T-helper 9 cell (primary cell): ENCODE data around the gene C1orf167.

Experiments
- DNase-seq: peaks from one replicate; pipeline ENCODE4 v3.0.0-alpha.2; 2020

Gene C1orf167

DNA sequence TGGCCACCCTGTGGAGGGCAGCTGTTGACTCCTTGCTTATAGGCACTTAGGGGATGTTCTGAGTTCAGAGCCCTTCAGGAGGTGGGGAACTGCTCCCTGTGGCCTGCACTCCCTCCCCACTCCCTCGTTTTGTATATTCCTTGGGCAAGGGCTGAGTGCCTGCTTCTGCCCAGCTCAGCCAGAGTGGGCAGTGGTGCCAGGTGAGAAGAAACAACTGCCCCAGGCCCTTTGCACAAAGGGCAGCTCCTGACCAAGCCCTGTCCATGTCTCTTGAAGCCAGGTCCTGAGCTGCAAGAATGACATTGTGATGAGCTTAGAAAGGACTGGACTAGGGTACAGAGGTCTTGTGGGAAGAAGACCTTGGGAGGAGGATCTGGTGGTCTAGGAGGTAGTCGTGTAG is 23.9 kb upstream of the C1orf167 start:
- no peak for DNase-seq

DNA sequence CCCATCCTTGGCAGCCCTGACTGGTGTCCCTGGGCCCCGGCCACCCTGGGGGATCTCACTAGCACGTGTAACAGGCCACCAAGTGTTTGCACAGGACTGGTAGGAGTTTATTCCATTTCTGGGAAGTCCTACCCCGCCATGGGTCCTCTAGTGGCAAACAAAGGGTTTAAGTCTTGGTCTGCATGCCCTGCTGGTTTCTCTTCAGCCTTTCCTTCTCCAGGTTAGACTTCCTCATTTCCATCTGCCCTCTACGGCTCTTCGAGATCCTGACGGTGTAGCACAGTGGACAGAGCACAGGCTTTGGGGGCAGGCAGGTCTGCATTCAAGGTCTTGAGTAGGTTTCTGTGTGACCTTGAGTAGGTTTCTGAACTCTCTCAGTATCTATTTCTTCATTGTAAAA is 23.2 kb upstream of the C1orf167 start:
- no peak for DNase-seq

DNA sequence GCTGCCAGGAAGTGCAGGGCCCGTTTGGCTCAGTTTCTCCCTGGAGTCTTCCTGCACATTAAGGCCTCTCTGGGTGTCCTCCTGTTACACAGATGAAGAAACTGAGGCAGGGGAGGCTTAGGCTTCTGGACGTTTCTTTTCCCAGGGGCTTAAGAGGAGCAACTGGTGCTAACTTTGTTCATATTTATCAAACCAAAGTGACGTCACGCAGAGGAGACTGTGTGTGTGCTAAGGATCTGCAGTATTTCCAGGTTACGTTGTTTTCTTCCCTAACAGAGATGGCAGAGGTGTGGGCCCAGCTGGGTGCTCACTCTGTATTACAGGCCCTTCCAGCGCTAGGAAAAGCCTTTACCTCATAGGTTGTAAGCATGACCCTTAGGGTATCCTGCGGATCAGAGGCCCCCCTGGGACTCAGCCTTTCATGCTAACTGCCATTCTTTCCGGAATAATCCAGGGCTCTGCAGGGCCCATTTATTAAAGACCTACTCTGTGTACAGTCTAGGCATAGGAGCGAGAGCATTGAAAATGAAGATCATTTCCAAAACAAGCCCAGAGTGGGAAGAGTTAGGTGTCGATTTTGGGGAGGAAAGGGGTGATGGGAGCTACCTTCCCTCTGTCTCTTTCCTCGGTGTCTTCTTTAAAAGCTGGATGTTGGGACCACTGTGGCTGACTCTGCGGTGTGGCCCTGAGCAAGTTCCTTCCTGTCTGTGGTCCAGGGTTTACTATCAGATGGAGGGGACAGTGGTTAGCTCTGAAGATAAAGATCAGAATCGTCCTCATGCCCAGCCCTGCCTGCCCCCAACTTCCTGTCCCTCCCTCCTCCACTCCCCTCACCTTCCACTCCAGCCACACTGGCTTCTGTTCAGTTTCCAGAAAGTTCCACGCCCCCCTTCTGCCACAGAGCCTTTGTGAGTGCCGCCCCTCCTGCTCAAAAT is 21.5 kb upstream of the C1orf167 start:
- no peak for DNase-seq

DNA sequence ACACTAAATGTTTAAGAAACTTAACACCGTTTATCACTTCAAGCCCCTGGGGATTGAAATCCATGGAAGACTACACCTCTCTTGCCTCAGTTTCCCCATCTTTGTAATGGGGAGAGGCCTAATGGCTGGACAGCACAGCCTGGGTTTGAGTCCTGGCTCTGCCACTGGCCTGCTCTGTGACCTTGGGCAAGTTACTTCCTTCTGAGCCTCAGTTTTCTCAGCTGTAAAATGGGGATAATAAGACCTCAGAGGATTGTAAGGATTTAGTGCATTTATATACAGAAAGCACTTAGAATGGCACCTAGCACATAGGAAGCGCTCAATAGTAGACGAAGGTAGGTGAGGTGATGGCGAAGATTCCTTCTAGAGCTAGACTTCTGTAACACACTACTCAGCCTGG is 20.5 kb upstream of the C1orf167 start:
- DNase-seq: no peak

- no peak for DNase-seq
These were observed 20.0 kb upstream of the C1orf167 start for GRCh38 chr1:11741919-11742558.

DNA sequence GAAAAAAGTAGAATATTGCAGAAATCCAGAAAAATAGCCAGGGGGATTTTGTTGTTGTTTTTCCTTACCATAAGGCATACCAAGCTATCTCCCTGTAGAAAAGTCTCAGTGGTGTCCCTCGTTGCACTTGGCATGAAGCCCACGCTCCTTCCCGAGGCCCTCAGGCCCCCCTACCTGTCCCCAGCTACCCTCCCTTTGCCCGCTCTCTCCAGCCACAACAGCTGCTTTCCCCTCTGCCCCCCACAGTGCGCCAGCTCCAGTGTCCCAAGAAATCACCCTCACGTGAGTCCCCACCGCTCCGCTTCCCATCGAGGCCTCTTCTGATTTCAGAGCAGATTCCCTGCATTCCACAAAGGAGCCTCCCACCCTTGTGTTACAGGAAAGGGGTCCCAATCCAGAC is 17.7 kb upstream of the C1orf167 start:
- no peak for DNase-seq

GRCh38 chr1:11746092-11746491 is 15.9 kb upstream of the C1orf167 start:
- no peak for DNase-seq

DNA sequence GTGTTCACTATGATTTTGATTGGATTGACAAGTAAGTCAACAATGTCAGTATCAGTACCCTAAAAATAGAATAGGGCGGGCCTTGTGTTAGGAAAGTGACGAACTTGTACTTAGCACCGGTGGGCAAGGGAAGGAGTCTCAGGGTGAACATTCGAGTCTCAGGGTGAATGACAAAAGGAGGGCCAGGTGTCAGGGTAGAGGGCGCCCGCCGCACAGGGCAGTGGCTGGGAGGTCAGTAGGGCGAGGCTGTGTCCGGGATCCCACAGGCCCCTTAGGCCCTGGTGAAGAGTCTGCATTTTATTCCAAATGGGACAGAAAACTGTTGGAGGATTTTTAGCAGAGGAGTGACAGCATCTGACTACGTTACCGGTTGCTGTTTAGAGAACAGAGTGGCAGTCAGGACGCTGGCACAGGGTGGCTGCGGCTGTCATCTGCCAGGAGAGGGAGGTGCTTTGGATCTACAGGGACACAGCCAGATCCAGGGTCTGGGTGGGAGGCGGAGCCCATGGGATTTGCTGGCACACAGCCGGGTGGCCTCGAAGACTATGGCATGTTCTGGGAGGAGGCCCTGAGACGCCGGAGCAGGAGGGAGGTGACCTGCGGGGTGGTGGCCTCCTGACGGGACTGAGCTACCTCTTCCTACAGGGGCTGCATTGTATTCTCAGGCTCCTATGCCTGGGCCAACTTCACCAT is 15.1 kb upstream of the C1orf167 start:
- DNase-seq: no peak

DNA sequence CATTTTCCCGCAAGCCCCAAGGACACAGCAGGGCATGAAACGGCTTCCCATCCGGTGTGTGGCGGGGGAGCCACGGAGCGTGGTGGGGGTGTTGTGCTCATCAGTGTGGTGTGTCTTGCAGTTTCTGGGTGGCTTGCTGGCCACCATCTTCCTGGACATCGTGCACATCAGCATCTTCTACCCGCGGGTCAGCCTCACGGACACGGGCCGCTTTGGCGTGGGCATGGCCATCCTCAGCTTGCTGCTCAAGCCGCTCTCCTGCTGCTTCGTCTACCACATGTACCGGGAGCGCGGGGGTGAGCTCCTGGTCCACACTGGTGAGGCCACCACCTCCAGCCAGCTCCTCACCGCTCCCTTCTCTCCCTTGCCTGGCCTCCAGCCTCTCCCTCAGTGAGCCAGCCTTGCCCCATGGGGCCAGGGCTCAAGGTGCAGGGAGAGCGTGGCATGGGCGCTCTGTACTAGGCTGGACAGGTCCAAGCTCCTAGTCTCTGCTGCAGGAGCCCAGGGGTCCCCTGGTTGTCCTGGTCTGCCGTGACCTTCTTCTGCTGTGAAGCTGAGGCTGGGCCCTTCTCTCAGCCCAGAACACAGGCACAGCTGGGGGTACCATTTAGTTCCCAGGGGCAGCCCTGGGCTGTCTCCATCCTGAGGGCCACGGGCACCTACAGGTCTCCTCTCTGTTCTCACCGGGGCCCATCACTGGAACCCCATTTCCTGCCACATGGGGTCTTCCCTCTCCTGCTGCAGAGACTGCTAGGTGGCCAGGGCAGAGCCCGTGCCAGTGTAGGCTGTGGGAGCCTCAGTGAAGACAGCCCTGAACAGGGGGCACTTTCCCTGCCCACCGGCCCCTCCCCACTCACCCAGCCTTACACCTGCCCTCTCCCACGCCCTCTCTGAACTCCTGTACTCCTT is 13.4 kb upstream of the C1orf167 start:
- DNase-seq: no peak

DNA sequence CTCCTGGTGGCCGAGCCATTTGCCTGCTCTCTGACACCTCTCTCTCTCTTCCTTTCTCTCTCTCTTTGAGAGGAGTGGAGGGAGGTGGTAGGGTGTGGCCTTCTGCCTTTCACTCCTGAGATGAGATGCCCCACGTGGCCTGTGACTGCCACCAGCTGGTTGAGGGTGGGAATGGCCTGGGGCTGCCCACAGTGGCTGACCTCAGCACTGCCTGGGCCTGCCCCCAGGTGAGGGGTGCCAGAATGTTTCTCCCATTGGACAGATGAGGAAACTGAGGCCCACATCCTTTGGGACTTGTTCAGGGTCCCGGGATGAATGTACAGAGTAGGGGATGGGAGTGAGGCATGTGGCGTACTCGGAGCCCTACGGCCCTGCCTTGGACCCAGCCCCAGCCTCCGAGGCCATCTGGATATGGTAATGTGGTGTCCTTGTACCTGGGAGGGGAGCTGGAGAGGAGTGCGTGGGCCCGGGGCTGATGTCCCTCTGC is 12.7 kb upstream of the C1orf167 start:
- no peak for DNase-seq

GRCh38 chr1:11749996-11750395 is 12.0 kb upstream of the C1orf167 start:
- no peak for DNase-seq

DNA sequence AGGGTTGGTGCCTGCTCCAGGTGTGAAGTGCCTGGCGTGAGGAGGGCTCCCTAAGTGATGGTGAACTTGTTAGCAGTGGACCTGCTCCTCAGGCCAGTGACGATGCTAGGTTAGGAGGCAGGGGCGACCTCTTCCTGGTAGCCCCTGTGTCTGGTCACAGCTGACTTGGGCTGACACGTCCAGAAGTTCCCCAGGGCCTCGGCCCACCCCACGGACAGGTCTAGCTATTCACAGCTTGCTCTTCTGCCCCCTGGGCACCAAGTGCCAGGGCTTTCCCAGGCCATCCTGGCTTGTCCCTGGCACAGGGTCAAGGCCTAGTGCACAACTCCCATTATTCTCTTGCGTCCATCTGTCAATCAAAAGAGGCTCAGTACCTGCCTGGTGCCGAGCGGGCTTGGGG is 10.9 kb upstream of the C1orf167 start:
- DNase-seq: no peak

- no peak for DNase-seq
These were observed 9.5 kb upstream of the C1orf167 start for GRCh38 chr1:11752359-11753088.

DNA sequence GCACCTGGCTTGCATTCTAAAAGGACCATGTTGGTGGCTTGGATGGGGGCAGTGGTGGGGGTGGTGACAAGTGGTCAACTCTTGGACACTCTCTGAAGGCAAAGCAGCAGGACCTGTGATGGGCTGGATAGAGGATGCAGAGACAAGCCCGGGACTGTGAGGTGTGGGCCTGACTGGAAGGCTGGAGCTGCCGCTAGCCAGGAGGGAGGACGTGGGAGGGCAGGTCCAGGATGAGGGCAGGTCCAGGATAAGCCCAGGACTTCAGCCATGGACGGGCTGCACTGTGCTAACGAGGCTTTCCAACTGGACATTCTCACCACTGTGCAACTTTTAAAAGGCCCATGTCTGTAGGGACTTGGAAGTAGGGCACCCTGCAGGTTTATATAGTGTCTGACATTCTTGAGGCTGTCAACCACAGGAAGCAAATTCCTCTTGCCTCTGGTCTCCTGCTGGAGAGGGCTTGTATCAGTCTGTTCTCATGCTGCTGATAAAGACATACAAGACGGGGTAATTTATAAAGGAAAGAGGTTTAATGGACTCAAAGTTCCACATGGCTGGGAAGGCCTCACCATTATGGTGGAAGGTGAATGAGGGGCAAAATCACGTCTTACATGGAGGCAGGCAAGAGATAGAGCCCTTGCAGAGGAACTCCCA is 8.3 kb upstream of the C1orf167 start:
- DNase-seq: no peak

- DNase-seq: no peak
These were observed 4.9 kb upstream of the C1orf167 start for GRCh38 chr1:11757047-11757446.

- DNase-seq: no peak
These were observed 2.2 kb upstream of the C1orf167 start for GRCh38 chr1:11759791-11760190.

GRCh38 chr1:11761285-11761684 is 708 bp upstream of the C1orf167 start:
- no peak for DNase-seq

DNA sequence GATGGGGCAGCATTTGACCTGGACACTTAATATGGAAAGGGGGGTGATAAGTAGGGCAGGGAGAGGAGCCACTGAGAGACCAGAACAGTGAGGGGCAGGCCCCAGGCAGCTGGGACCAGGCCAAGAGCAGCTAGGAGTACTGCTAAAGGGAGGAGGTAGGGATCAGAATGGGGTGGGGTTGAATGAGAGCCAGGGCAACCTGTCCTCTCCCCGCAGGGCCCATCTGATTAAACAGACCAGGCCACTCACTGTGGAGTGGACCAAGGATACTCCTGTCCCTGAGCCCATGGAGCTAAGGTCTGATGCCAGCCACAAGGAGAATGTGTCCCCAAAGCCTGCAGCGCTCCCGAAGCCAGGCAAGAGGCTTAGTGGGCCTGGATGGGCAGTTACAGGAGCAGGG is 2.1 kb downstream of the C1orf167 start:
- DNase-seq: no peak

DNA sequence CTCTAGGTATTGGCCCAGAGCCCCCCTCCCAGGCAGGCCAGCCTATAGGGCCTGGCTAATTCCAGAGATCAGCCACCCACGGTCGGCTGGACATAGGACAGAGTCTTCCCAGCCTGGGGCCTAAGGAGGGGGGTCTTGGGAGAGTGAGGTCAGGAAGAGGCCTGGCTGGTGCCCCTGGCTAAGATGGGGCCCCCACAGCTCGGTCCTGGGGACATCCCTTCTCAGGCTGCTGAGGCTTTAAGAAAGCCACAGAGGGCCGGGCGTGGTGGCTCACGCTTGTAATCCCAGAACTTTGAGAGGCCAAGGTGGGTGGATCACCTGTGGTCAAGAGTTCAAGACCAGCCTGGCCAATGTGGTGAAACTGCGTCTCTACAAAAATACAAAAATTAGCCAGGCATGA is 2.5 kb downstream of the C1orf167 start:
- no peak for DNase-seq

GRCh38 chr1:11765661-11766428 is 3.9 kb downstream of the C1orf167 start:
- DNase-seq: no peak

DNA sequence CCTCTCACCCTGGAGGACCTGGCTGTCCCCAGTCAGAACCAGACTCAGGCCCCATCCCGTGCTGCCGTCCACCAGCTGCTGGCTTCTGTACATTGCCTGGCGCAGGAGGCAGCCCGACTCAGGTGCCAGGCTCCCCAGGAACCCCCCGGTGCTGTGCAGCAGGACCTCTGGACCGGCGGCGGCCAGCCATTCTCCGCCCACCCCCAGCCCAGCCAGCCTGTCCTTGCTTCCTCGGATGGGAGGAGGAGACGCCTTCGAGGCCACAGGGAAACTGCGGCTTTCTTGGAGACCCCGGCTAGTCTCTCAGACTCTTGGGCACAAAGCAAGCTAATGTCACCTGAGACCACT is 4.4 kb downstream of the C1orf167 start:
- no peak for DNase-seq
